ENCODE measurements around the gene ZNF410. TPM values are rescaled to one million over a fixed set of nuclear protein-coding genes. Genes with fewer than 3 reads are reported as not detected.

The ZNF410 gene
- total and polyA plus RNA-seq, 2 of the 13 experiments (the other 11 are each of a cell fraction or from before 2014, with no cell fraction given), result 19.2 to 44.3 TPM

DNA sequence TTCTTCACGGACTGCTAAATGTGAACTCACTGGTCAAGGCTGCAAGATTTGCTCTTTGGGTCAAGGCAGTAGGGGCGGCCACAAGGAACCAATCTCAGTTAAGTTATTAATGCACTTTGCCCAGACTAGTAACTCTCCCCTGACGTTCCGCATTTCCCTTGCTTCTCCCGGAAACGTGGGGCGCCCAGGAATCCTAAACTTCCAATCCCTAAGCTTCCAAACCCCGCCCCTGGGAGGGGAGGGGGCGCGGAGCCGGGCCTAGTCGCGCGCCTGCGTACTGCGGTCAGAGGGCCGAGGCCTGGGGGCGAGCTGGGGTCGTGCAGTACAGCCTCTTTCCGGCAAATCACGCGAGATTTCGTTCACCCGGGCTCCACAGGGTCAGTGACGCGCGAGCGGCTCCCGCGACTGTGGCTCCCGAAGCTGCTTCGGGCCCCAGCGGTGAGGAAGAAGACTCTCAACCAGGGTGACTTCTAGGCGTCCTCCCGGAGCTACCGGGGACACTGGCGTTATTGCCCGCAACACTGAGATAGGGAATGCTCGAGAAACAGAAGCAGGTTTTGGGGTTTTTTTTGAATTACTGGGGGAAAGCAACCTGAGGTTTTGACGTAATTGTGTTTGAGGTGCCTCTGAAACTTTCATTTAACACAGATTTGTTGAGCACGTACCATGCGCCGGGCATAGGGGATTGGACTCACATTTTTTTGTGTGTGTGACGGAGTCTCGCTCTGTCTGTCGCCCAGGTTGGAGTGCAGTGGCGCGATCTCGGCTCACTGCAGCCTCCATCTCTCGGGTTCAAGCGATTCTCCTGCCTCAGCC is 34.9 kb upstream of the ZNF410 start, which contains the start of gene PTGR2 (continued):
- TF ChIP-seq SIX4 (CRISPR knock-in tag; IDR thresholded peaks at IDR 0.05) (0 out of 2 replicates have a peak, but pooled peaks have one; percentile 14), CHD2 (IDR thresholded peaks at IDR 0.05; ENCODE audit: low read depth, low read length) (peak; percentile 95), AGO1 (IDR thresholded peaks at IDR 0.05; ENCODE audit: low read depth, low read length, poor library complexity, severe bottlenecking) (no peak), ZNF460 (CRISPR knock-in tag; IDR thresholded peaks at IDR 0.05; ENCODE audit: borderline replicate concordance) (no peak), HNF4A (CRISPR knock-in tag; IDR thresholded peaks at IDR 0.05) (peak; percentile 80), ZNF501 (CRISPR knock-in tag; IDR thresholded peaks at IDR 0.05) (0 out of 2 replicates have a peak, but pooled peaks have one; percentile 41), ZNF136 (CRISPR knock-in tag; IDR thresholded peaks at IDR 0.05; ENCODE audit: low read depth) (no peak), NFIC (IDR thresholded peaks at IDR 0.05; ENCODE audit: low read length) (no peak), JUNB (CRISPR knock-in tag; IDR thresholded peaks at IDR 0.05; ENCODE audit: borderline replicate concordance) (no peak), ZMYM3 (CRISPR knock-in tag; IDR thresholded peaks at IDR 0.05) (no peak), ZNF546 (CRISPR knock-in tag; conservative IDR thresholded peaks at IDR 0.05) (no peak), KAT8 (CRISPR knock-in tag; IDR thresholded peaks at IDR 0.05) (peak; percentile 21; the same call in 1 of the 2 replicates), WIZ (CRISPR knock-in tag; IDR thresholded peaks at IDR 0.05) (no peak), ZEB1 (IDR thresholded peaks at IDR 0.05; ENCODE audit: insufficient replicate concordance, low read depth) (peak; percentile 77), GFI1 (CRISPR knock-in tag; IDR thresholded peaks at IDR 0.05; ENCODE audit: borderline replicate concordance) (peak; percentile 99), ZNF431 (CRISPR knock-in tag; IDR thresholded peaks at IDR 0.05; ENCODE audit: borderline replicate concordance, low read depth) (no peak; the same call in 1 of the 2 replicates), ZNF605 (CRISPR knock-in tag; IDR thresholded peaks at IDR 0.05) (peak; percentile 82; the same call in 1 of the 2 replicates), ZNF562 (CRISPR knock-in tag; IDR thresholded peaks at IDR 0.05; ENCODE audit: borderline replicate concordance) (no peak), NRL (CRISPR knock-in tag; IDR thresholded peaks at IDR 0.05; ENCODE audit: borderline replicate concordance) (peak; percentile 81), TEAD2 (CRISPR knock-in tag; IDR thresholded peaks at IDR 0.05) (no peak), HMGA1 (CRISPR knock-in tag; conservative IDR thresholded peaks at IDR 0.05) (no peak), ZIK1 (CRISPR knock-in tag; IDR thresholded peaks at IDR 0.05; ENCODE audit: borderline replicate concordance, low read depth) (peak; percentile 35; the same call in 1 of the 2 replicates), HMG20B (CRISPR knock-in tag; conservative IDR thresholded peaks at IDR 0.05) (0 out of 2 replicates have a peak, but pooled peaks have one; percentile 14)
- TF ChIP-seq, protein P1, sequence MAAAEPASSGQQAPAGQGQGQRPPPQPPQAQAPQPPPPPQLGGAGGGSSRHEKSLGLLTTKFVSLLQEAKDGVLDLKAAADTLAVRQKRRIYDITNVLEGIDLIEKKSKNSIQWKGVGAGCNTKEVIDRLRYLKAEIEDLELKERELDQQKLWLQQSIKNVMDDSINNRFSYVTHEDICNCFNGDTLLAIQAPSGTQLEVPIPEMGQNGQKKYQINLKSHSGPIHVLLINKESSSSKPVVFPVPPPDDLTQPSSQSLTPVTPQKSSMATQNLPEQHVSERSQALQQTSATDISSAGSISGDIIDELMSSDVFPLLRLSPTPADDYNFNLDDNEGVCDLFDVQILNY (CRISPR knock-in tag; conservative IDR thresholded peaks at IDR 0.05), result no peak
- TF ChIP-seq, protein P2, sequence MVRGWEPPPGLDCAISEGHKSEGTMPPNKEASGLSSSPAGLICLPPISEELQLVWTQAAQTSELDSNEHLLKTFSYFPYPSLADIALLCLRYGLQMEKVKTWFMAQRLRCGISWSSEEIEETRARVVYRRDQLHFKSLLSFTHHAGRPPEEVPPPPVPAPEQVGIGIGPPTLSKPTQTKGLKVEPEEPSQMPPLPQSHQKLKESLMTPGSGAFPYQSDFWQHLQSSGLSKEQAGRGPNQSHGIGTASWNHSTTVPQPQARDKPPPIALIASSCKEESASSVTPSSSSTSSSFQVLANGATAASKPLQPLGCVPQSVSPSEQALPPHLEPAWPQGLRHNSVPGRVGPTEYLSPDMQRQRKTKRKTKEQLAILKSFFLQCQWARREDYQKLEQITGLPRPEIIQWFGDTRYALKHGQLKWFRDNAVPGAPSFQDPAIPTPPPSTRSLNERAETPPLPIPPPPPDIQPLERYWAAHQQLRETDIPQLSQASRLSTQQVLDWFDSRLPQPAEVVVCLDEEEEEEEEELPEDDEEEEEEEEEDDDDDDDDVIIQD (CRISPR knock-in tag; IDR thresholded peaks at IDR 0.05; ENCODE audit: low read depth), result peak; percentile 24; the same call in 1 of the 2 replicates
- TF ChIP-seq, protein P3, sequence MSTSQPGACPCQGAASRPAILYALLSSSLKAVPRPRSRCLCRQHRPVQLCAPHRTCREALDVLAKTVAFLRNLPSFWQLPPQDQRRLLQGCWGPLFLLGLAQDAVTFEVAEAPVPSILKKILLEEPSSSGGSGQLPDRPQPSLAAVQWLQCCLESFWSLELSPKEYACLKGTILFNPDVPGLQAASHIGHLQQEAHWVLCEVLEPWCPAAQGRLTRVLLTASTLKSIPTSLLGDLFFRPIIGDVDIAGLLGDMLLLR (CRISPR knock-in tag; IDR thresholded peaks at IDR 0.05), result 0 out of 2 replicates have a peak, but pooled peaks have one; percentile 59

All from HepG2 (cell line).